ENCODE results near the gene CCDC120.

The CCDC120 gene

DNA sequence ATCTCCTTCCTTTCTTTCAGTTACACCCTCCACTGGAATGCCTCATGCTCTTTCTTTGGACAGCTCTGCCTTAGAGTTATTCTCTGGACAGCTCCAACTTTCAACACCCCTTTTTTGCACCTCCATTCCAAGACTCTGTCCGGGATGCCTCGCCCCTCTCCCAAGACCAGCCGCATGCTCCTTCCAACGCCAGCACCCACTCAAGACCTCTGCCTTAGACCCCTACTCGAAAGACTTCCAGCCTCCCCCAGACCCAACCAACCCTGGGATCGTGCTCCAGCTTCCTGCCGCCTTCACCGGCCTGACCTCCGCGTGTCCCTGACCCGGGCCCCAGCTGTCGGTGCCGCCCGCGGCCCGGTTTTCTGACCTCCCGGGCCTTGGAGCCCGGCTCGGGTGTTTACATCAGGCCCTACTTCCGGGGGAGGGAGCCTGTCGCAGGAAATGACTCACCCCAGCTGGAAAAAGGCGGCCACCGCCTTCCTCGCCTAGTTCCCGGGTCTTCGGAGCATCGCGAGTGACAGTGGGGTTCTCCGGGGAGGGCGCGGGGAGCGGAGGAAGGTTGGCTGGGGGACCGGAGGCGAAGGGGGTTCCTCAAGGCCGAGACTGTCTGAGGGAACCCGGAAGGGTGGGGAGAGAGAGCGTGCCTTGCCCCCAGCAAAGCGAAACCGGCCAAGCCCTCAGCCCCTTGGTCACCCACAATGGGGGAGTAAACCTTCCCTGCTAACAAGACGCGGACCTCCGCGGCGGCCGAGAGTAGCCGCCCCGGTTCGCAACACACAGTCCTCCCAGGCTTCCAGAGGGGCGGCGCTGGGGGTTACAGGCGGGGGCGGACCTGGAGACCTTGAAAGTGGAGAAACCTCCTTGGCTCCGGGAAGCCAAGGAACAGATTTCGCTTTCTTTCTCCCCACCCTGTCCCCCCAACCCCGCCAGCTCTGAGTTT, 21.0 kb downstream of the CCDC120 start, which contains the start of gene WDR45:
TSS of gene WDR45 (minus strand) at position 399 of the 940 bp plus-strand sequence. CDS start 1,792 bp downstream, outside the sequence.
- peak within 1 kb of the TSS; percentile 77 for H3K4me3 ChIP-seq (ENCODE audit: low read depth, low read length)
- H3K36me3 ChIP-seq (ENCODE audit: control insufficient read depth, insufficient read depth, low read length): no peaks in the 10 kb centered on the region
- no peaks in the 10 kb centered on the region for H3K27me3 ChIP-seq (ENCODE audit: control insufficient read depth, insufficient read depth, low read length)
- no peaks in the 10 kb centered on the region for H3K9me3 ChIP-seq (ENCODE audit: control insufficient read depth, insufficient read depth, low read length)
- peak within 1 kb of the TSS; percentile 65 for H3K9ac ChIP-seq (ENCODE audit: low read depth, low read length)
- H3K4me1 ChIP-seq (ENCODE audit: control insufficient read depth, insufficient read depth, low read length): no peaks in the 10 kb centered on the region

DNA sequence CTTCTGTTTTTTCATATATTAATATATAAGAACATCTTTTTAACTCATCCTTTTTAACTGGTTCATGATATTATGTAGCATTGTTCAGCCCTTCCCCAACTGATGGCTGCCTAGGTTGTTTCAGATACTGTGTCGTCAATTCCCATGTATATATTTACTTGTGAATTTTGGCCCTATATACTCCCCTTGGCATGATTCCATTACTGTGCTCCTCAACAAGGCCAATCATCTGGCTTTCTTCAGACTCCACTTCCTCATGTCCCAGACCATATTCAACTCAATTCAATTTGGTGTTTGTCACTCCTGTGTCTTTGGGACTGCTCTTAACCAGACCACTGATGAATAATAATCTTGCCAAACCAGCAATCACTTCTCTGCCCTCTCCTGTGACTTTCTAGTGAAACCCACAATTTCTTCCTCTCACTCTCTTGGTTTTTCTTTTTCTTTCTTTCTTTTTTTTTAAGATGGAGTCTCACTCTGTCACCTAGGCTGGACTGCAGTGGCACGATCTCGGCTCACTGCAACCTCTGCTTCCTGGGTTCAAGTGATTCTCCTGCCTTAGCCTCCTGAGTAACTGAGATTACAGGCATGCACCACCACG, 23.6 kb downstream of the CCDC120 start:
- Histone ChIP-seq H3K36me3 (ENCODE audit: control insufficient read depth, insufficient read depth, low read length) (no peaks in the 10 kb centered on the region), H3K9ac (ENCODE audit: low read depth, low read length) (no peak overlapping the region), H3K4me1 (ENCODE audit: control insufficient read depth, insufficient read depth, low read length) (no peaks in the 10 kb centered on the region), H3K9me3 (ENCODE audit: control insufficient read depth, insufficient read depth, low read length) (no peaks in the 10 kb centered on the region), H3K4me3 (ENCODE audit: low read depth, low read length) (no peak overlapping the region), H3K27me3 (ENCODE audit: control insufficient read depth, insufficient read depth, low read length) (no peaks in the 10 kb centered on the region)

DNA sequence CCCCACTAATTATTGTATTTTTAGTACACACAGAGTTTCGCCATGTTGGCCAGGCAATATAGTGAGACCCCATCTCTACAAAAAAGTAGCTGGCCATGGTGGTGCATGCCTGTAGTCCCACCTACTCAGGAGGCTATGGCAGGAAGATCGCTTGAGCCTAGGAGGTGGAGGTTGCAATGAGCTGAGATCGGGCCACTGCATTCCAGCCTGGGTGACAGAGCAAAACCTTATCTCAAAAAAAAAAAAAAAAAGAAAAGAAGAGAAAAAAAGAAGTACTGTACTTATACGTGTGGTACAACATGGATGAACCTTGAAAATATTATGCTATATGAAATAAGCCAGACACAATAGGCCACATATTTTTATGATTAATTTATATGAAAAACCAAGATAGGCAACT, 30.8 kb downstream of the CCDC120 start:
- no peaks in the 10 kb centered on the region for H3K4me1 ChIP-seq (ENCODE audit: control insufficient read depth, insufficient read depth, low read length)
- H3K4me3 ChIP-seq (ENCODE audit: low read depth, low read length): no peak overlapping the region
- no peak overlapping the region for H3K9ac ChIP-seq (ENCODE audit: low read depth, low read length)
- H3K9me3 ChIP-seq (ENCODE audit: control insufficient read depth, insufficient read depth, low read length): no peaks in the 10 kb centered on the region
- no peaks in the 10 kb centered on the region for H3K36me3 ChIP-seq (ENCODE audit: control insufficient read depth, insufficient read depth, low read length)
- no peaks in the 10 kb centered on the region for H3K27me3 ChIP-seq (ENCODE audit: control insufficient read depth, insufficient read depth, low read length)

DNA sequence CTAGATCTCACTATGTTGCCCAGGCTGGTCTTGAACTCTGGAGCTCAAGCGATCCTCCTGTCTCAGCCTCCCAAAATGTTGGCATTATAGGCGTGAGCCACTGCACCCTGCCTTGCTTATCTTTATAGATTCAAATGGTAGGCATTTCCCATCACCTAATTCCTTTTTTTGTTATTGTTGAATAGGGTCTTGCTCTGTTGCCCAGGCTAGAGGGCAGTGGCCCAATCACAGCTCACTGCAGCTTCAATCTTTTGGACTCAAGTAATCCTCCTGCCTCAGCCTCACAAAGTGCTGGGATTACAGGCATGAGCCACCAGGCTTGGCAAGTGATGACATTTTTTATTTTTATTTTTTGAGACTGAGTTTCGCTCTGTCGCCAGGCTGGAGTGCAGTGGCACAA, 37.6 kb downstream of the CCDC120 start:
- H3K9ac ChIP-seq (ENCODE audit: low read depth, low read length): no peak overlapping the region
- H3K4me3 ChIP-seq (ENCODE audit: low read depth, low read length): no peak overlapping the region
- no peaks in the 10 kb centered on the region for H3K36me3 ChIP-seq (ENCODE audit: control insufficient read depth, insufficient read depth, low read length)
- H3K9me3 ChIP-seq (ENCODE audit: control insufficient read depth, insufficient read depth, low read length): no peaks in the 10 kb centered on the region
- H3K27me3 ChIP-seq (ENCODE audit: control insufficient read depth, insufficient read depth, low read length): no peaks in the 10 kb centered on the region
- H3K4me1 ChIP-seq (ENCODE audit: control insufficient read depth, insufficient read depth, low read length): no peaks in the 10 kb centered on the region

DNA sequence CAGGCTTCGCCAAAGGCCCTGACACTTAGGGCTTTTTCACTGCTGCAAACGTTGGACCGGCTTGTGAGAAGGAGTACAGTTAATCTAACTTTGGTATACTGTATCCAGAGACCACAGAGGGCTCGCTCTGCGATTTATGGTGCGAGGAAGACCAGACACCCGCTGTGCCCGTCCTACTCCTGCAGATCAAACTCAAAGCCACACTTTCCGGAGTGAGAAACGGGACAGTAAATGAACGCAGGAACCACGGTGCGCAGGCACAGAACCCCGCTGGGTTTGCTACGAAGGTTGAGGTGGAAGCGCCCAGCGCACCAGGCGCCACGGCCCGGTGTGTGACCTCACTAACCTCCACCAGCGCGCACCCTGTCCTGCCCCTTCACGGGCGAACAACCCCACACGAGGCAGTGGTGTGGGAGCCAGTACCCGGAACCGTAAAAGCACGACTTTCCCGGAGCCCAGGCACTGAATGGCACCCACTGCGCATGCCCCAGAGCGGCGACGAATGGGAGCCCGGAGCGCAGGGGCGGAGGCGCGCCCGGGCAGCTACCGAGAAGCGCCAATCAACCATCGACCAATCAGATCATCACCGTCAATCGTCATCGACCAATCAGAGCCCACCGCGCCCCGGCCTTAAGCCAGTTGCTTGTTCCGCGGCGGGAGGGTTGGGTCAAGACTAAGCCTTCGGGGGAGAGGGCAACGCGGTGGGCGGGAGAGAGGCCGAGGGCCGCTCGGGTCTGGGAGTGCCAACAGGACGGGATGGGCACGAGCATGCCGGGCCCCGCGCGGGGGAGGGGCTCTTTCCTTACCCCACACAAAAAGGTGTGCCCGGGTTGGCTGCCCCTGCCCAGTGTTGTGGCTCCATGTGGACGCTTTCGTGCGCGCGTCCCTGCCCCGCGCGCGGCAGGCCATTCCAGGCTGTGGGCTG, 42.2 kb downstream of the CCDC120 start:
- Histone ChIP-seq H3K9me3 (ENCODE audit: control insufficient read depth, insufficient read depth, low read length) (no peaks in the 10 kb centered on the region), H3K27me3 (ENCODE audit: control insufficient read depth, insufficient read depth, low read length) (no peaks in the 10 kb centered on the region), H3K4me1 (ENCODE audit: control insufficient read depth, insufficient read depth, low read length) (no peaks in the 10 kb centered on the region), H3K36me3 (ENCODE audit: control insufficient read depth, insufficient read depth, low read length) (no peaks in the 10 kb centered on the region), H3K9ac (ENCODE audit: low read depth, low read length) (peak overlapping the region; percentile 54), H3K4me3 (ENCODE audit: low read depth, low read length) (peak overlapping the region; percentile 90)

DNA sequence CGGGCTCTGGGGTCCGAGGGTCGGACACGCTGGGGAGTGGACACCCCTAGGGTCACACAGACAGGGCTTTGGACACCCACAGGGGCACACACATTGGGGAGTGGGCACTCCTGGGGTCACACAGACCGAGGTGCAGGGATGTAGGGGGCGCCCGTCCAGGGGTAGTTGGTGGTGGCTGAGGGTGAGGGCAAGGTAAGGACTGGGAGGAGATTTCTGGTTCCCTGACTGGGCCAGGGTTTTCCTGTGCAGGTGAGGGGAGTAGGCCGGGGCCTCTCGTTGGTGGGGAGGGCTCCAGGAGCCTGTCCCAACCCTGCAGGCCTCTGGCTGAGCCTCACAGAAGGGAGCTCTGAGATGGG, 42.8 kb downstream of the CCDC120 start:
- Histone ChIP-seq H3K9me3 (ENCODE audit: control insufficient read depth, insufficient read depth, low read length) (no peaks in the 10 kb centered on the region), H3K4me3 (ENCODE audit: low read depth, low read length) (peak overlapping the region; percentile 90), H3K36me3 (ENCODE audit: control insufficient read depth, insufficient read depth, low read length) (no peaks in the 10 kb centered on the region), H3K4me1 (ENCODE audit: control insufficient read depth, insufficient read depth, low read length) (no peaks in the 10 kb centered on the region), H3K9ac (ENCODE audit: low read depth, low read length) (peak overlapping the region; percentile 47), H3K27me3 (ENCODE audit: control insufficient read depth, insufficient read depth, low read length) (no peaks in the 10 kb centered on the region)

DNA sequence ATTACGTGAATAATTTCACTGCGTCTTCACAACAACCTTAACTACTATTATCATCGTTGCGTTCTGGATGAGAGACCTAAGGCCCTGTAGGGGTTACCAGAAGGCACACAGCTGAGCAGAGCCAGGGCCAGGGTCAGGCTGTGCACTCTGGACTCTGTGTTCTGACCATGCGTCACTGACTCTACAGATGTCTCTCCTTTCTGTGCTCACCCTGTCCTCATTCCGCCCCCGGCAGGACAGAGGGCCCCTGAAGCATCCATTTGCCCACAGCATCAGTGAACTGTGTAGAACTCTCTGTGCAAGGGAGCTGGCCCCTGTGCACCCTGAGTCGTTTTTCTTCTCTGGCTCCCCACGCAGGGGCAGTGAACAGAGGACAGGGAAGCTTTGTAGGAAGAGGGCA, 43.4 kb downstream of the CCDC120 start:
- Histone ChIP-seq H3K27me3 (ENCODE audit: control insufficient read depth, insufficient read depth, low read length) (no peaks in the 10 kb centered on the region), H3K9ac (ENCODE audit: low read depth, low read length) (no peak overlapping the region)

DNA sequence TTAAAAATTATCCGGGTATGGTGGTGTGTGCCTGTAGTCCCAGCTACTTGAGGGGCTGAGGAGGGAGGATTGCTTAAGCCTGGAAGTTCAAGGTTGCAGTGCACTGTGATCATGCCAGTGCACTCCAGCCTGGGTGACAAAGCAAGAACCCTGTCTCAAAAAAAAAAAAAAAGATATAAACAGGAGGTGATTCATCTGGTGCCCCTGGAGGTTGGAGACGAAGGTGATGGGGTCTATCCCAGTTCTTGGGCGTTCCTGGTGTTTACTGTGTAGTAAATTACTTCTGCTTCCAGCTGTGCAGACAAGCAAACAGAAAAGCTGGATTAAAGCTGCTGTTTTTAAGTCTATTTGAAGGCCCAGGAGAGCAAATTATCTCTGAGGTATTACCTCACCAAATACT, 44.8 kb downstream of the CCDC120 start:
- H3K36me3 ChIP-seq (ENCODE audit: control insufficient read depth, insufficient read depth, low read length): no peaks in the 10 kb centered on the region
- no peak overlapping the region for H3K9ac ChIP-seq (ENCODE audit: low read depth, low read length)
- H3K9me3 ChIP-seq (ENCODE audit: control insufficient read depth, insufficient read depth, low read length): no peaks in the 10 kb centered on the region
- H3K4me1 ChIP-seq (ENCODE audit: control insufficient read depth, insufficient read depth, low read length): no peaks in the 10 kb centered on the region
- H3K4me3 ChIP-seq (ENCODE audit: low read depth, low read length): no peak overlapping the region
- H3K27me3 ChIP-seq (ENCODE audit: control insufficient read depth, insufficient read depth, low read length): no peaks in the 10 kb centered on the region

More for the DNA sequence above, 43.4 kb downstream of the CCDC120 start:
- H3K36me3 ChIP-seq (ENCODE audit: control insufficient read depth, insufficient read depth, low read length): no peaks in the 10 kb centered on the region
- H3K4me3 ChIP-seq (ENCODE audit: low read depth, low read length): peak overlapping the region; percentile 90
- no peaks in the 10 kb centered on the region for H3K9me3 ChIP-seq (ENCODE audit: control insufficient read depth, insufficient read depth, low read length)
- no peaks in the 10 kb centered on the region for H3K4me1 ChIP-seq (ENCODE audit: control insufficient read depth, insufficient read depth, low read length)

DNA sequence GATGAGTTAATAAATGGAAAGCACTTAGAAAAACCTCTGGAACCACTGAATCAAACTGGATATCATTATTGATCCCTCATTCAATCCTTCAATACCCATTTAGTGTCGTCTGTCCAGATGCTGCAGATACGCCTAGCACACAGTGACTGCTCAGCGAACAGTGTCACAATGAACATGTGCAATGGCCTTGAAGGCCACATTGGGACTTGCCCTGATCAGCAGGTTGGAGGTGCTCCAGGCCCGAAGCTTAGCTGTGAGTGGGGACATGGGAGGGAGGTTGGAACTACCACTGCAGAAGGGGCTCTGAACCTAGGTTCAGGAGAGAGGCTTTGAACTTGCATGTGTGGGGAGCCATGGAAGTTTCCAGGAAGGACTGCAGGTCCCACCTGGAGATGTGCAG, 47.5 kb downstream of the CCDC120 start:
- no peaks in the 10 kb centered on the region for H3K36me3 ChIP-seq (ENCODE audit: control insufficient read depth, insufficient read depth, low read length)
- H3K9me3 ChIP-seq (ENCODE audit: control insufficient read depth, insufficient read depth, low read length): no peaks in the 10 kb centered on the region
- H3K4me3 ChIP-seq (ENCODE audit: low read depth, low read length): no peak overlapping the region
- H3K9ac ChIP-seq (ENCODE audit: low read depth, low read length): no peak overlapping the region
- H3K27me3 ChIP-seq (ENCODE audit: control insufficient read depth, insufficient read depth, low read length): no peaks in the 10 kb centered on the region
- no peaks in the 10 kb centered on the region for H3K4me1 ChIP-seq (ENCODE audit: control insufficient read depth, insufficient read depth, low read length)

DNA sequence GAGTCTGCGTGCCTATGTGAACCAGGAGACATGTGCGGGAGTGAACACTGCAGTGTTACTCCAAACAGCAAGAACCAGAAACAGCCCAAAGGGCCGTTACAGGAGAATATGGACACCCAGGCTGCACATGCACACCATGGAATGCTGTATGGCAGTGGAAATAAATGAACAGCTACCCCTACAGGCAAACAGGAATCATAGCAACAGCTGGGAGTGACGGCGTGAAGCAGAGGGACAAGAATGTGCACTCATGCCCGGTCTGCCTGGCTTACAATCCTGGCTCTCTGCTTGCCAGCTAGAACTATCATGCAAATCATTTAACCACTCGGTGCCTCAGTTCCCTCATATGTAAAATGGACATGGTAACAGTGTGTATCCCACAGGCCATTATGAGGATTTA, 48.1 kb downstream of the CCDC120 start:
- no peaks in the 10 kb centered on the region for H3K36me3 ChIP-seq (ENCODE audit: control insufficient read depth, insufficient read depth, low read length)
- H3K9me3 ChIP-seq (ENCODE audit: control insufficient read depth, insufficient read depth, low read length): no peaks in the 10 kb centered on the region
- H3K4me1 ChIP-seq (ENCODE audit: control insufficient read depth, insufficient read depth, low read length): no peaks in the 10 kb centered on the region
- H3K4me3 ChIP-seq (ENCODE audit: low read depth, low read length): no peak overlapping the region
- no peak overlapping the region for H3K9ac ChIP-seq (ENCODE audit: low read depth, low read length)
- no peaks in the 10 kb centered on the region for H3K27me3 ChIP-seq (ENCODE audit: control insufficient read depth, insufficient read depth, low read length)

DNA sequence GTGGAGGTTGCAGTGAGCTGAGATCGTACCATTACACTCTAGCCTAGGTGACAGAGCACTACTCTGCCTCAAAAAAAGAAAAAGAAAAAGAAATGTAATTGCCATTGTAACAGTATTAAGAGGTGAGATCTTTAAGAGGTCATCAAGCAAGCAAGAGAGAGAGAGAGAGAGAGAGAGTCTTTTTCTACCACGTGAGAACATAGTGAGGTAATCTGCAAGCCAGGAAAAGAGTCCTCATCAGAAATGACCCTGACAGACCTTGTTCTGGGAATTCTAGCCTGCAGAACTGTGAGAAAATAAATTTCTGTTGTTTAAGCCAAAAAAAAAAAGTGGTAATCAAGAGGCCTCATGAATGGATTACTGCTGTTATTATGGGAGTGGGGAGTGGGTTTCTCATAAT, 49.8 kb downstream of the CCDC120 start:
- Histone ChIP-seq H3K36me3 (ENCODE audit: control insufficient read depth, insufficient read depth, low read length) (peaks cover 3% of the 10 kb centered on the region), H3K9ac (ENCODE audit: low read depth, low read length) (no peak overlapping the region), H3K4me3 (ENCODE audit: low read depth, low read length) (no peak overlapping the region), H3K9me3 (ENCODE audit: control insufficient read depth, insufficient read depth, low read length) (no peaks in the 10 kb centered on the region), H3K4me1 (ENCODE audit: control insufficient read depth, insufficient read depth, low read length) (no peaks in the 10 kb centered on the region), H3K27me3 (ENCODE audit: control insufficient read depth, insufficient read depth, low read length) (no peaks in the 10 kb centered on the region)

Measured in iPS-15b (cell line).